DMS79 treated with DMSO at 0.1 percent for 48 hours (cell line): ENCODE data around the gene WDR90.
A peak's percentile ranks its signal among the peaks of the same experiment; 100 is the strongest.

Experiments
- DNase-seq: peaks from one replicate; lab custom pipeline; 2025; lab: John Stamatoyannopoulos, UW

WDR90 gene

DNA sequence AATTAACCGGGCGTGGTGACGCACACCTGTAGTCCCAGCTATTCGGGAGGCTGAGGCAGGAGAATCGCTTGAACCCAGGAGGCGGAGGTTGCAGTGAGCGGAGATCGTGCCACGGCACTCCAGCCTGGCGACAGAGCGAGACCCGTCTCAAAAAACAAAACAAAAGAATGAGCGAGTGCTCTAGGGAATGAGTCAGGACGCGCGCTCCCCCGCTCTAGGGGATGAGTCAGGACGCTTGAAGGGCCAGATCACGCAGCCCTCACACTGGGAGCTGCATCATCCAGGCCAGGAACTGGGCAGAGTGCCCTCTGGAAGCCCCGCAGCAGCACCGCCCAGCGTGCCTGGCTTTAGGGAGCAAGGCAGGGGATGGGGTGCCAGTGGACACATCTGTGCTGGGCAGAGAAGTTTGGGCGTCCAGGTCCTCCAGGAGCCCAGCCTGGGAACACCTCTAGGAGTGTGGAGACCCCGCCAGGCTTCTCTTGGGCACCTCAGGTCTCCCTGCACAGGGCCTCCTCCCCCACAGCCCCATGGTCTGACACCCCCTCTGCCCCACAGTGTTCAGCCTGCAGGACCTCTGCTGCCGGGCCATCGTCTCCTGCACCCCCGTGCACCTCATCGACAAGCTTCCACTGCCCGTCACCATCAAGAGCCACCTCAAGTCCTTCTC, 22.2 kb upstream of the WDR90 start:
- DNase-seq = no peak

DNA sequence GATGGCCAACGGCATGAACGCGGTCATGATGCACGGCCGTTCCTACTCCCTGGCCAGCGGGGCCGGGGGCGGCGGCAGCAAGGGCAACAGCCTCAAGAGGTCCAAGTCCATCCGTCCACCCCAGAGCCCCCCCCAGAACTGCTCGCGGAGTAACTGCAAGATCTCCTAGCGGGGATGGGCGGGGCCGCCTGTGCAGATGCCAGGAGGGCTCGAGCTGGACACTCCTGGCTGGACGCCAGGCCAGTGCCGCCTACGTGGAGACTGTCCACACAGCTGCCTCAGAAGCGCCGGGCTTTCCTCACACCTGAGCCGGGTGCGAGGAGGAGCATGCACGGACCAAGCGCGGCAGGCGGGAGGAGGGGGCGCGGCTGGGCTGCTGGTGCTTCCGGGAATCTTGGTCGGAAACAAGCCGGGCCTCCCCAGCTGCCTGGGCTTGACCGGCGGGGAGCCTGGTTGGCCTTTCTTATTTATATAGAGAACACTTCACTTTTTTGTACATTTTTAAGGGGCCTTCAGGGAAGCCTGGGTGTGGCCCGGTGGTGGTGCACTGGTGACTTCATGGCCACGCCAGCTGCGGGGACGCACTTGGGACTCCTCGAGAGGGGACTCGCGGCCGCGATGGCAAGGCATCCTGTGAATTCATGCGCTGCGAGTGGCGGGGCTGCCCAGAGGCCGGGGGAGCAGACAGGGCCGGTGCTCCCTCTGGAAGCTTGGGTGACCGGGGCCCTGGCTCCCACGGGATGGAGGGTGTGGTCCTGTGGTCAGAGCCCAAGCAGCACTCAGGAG, 21.5 kb upstream of the WDR90 start:
- no peak for DNase-seq

DNA sequence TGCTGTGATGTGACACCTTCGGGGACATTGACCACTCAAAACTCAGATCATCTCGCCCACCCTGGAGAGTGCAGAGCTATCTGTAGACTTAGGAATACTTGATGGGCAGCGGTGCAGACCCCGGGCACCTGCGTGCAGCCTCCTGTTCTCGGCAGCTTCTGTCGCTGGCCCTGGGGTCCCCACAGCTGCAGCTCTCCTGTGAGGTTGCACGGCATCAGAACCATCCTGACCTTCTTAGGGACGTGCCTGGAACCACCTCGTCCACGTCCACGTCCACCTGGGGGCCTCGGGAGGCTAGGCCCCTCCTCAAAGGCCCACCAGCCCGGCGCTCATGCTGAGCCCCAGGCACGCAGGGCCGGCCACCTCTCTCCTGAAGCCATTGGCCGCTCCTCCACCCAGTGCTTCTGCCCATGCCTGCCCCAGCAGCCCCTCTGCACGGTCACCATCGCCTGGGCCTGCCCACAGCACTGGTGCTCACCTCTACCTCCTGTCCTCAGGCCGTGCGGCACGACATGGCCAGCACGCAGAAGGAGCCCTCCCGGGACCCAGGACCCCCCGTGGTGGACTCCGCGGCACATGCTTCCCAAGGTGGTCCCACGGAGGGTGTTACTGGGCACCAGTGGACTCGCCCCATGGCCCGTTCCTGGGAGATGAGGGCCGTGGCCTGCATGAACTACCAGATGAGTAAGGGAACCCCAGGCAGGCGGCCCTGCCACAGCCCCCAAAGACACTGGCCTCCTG, 20.7 kb upstream of the WDR90 start:
- DNase-seq = no peak

DNA sequence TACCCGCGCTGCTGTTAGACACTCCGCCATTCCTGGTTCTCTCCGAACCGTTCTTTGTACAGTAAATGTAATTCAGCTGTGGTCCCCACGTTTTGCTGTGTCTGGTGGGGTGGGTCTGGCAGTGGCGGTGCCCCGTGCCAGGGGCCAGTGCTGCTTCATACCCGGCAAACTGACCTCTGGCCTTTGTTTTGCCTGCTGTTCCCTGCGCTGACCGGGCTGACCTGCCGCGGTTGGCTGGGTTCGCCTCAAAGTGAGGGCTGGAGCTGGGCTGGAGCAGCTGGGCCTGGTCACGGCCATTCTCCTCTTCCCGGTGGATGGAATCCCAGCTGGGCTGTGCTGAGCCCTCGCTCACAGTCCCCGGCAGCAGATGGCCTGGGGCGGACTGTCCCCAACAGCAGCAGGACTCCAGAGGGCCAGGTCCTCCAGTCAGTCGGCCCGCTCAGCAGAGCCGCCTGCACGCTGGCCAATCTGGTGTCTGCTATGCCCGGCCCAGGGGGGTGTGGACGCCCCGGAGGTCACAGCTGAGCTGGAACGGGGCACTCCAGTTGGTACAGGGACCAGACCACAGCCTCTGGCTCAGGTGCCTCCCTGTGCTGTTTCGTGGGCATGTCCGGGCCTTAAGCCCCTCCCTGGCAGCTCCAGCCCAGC, 19.9 kb upstream of the WDR90 start:
- DNase-seq = no peak

DNA sequence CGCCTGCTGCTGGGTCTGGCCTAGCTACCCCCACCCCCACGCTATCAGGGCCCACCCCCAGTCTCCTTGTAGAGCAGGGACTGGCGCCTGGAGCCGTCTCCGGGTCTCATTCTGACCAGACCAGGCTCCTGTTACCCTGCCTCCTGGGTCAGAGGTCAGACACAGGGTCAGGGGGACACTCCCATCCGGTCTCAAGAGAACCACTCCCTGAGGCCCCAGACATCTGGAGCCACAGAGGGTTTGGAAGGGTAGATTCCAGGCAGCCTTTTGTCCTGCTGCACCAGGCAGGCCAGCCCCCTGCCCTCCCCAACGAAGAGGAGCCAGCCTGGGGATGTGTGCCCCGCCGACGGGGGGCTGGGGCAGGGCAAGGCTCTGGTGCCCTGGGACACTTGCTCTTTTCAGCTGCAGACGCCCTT, 19.3 kb upstream of the WDR90 start:
- no peak for DNase-seq

DNA sequence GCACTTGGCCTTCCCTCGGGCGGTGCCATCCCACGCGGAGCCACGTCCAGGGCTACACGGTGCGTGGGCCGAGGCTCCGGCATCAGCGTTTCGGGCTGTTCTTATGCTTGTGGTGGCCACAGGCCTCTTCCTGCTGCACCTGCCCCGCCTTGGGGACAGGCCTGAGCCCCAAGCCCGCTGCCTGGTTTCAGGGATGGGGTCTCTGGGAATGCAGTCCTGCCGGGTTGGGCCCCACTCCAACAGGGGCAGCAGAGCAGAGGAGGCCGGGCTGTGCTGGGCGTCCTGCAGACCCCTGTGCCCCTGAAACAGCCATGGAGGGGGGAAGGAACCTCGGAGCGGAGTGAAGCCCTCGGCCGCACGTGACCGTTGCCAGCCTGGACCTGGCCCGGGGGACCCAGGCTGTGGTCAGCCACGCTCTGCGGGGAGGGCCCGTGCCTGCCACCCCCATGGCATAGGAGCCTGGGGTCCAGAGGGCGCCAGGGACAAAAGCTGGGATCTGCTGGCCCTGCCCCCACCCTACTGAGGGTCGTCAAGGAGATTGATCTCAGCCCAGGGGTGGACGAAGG, 18.8 kb upstream of the WDR90 start:
- DNase-seq = no peak

DNA sequence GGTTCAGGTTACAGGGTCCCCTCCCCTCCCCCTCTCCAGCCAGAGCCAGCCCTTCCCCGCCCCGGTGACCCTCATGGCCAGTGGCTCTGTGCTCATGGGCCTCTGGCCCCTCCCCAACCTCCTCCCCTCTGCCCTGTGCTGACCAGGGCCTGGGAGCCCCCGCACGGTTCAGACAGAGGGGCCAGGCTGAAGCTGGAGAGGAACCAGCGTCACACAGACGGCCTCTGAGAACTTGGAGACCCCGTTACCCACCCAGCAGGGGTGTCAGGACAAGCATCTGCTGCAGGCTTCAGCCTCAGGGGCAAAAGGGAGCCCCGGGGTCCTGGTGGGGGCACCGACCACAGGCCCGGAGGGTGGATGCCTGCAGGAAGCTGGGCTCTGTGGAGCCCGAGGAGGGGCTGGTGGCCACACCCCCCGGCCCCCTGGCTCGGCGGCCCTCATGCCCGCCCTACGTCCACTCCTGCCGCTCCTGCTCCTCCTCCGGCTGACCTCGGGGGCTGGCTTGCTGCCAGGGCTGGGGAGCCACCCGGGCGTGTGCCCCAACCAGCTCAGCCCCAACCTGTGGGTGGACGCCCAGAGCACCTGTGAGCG, 18.3 kb upstream of the WDR90 start, which contains the start of gene WFIKKN1:
Gene WFIKKN1 (plus strand): TSS at position 171 of the 591 bp plus-strand sequence. CDS start 269 bp downstream, at position 440.
- DNase-seq = no peak

DNA sequence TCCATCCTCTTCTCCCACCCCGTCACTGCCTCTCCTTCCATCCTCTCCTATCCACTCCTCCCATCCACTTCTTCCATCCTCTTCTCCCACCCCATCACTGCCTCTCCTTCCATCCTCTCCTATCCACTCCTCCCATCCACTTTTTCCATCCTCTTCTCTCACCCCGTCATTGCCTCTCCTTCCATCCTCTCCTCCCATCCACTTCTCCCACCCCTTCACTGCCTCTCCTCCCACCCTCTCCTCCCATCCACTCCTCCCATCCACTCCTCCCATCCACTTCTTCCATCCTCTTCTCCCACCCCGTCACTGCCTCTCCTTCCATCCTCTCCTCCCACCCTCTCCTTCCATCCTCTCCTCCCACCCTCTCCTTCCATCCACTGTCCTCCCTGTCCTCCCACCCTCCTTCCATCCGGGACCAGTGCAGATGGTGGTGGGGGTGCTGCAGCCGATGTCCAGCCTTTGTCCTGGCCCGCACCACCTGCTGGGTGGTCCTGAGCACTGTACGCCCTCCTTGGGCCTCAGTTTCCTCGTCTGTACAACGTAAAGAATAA, 17.3 kb upstream of the WDR90 start:
- no peak for DNase-seq

DNA sequence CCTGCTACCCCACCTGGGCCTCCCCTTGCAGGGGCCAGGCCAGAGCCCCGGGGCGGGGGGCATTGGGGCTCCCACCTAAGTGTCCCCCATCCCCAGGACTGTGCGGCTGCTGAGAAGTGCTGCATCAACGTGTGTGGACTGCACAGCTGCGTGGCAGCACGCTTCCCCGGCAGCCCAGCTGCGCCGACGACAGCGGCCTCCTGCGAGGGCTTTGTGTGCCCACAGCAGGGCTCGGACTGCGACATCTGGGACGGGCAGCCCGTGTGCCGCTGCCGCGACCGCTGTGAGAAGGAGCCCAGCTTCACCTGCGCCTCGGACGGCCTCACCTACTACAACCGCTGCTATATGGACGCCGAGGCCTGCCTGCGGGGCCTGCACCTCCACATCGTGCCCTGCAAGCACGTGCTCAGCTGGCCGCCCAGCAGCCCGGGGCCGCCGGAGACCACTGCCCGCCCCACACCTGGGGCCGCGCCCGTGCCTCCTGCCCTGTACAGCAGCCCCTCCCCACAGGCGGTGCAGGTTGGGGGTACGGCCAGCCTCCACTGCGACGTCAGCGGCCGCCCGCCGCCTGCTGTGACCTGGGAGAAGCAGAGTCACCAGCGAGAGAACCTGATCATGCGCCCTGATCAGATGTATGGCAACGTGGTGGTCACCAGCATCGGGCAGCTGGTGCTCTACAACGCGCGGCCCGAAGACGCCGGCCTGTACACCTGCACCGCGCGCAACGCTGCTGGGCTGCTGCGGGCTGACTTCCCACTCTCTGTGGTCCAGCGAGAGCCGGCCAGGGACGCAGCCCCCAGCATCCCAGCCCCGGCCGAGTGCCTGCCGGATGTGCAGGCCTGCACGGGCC, 16.5 kb upstream of the WDR90 start:
- no peak for DNase-seq

DNA sequence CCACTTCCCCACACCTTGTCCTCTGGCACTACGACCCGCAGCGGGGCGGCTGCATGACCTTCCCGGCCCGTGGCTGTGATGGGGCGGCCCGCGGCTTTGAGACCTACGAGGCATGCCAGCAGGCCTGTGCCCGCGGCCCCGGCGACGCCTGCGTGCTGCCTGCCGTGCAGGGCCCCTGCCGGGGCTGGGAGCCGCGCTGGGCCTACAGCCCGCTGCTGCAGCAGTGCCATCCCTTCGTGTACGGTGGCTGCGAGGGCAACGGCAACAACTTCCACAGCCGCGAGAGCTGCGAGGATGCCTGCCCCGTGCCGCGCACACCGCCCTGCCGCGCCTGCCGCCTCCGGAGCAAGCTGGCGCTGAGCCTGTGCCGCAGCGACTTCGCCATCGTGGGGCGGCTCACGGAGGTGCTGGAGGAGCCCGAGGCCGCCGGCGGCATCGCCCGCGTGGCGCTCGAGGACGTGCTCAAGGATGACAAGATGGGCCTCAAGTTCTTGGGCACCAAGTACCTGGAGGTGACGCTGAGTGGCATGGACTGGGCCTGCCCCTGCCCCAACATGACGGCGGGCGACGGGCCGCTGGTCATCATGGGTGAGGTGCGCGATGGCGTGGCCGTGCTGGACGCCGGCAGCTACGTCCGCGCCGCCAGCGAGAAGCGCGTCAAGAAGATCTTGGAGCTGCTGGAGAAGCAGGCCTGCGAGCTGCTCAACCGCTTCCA, 15.7 kb upstream of the WDR90 start:
- no peak for DNase-seq

DNA sequence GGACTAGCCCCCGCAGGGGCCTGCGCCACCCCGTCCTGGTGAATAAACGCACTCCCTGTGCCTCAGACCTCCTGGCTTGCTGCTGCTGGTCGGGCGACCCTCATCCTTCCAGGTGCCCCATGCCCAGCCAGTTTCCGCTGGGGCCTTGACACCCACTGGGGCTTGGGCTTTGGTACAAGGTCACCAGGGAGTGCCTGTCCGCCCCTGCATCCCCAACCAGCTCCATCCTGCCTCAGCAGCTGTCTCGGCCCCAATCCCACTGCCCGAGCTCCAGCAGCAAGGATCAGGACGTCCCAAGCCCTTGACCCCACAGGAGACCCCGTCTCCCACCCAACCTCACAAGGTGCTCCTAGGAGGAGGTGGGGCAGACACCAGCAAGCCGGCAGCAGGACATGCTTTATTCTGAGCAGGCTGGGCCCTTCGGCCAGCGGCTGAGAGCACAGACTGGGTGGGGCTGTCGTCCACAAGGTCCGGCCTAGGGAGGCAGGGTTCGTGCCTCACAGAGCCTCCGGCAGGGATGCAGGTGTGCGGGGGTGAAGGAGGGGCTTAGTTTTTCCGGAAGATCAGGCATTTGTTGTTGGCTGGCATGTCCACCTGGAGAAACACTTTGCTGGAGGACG, 15.0 kb upstream of the WDR90 start:
- DNase-seq = no peak

DNA sequence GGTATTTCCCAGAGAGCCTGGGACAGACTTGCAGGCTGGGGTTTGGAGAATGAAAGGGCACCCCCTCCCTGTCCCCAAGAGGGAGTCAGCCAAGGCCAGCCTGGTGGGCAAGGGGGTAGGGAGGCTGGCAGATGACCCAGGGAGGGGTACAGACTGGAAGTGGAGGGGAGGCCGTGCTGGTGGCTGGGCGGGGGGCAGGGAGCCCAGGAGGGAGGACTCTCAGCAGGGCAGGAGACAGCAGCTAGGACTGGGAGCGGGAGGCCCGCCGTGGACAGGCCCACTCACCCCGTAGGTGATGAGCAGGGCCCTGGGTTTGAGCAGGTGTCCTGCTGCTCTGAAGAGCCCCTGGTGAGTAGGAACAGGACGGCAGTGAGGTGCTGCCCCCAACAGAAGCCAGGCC, 14.2 kb upstream of the WDR90 start:
- no peak for DNase-seq

DNA sequence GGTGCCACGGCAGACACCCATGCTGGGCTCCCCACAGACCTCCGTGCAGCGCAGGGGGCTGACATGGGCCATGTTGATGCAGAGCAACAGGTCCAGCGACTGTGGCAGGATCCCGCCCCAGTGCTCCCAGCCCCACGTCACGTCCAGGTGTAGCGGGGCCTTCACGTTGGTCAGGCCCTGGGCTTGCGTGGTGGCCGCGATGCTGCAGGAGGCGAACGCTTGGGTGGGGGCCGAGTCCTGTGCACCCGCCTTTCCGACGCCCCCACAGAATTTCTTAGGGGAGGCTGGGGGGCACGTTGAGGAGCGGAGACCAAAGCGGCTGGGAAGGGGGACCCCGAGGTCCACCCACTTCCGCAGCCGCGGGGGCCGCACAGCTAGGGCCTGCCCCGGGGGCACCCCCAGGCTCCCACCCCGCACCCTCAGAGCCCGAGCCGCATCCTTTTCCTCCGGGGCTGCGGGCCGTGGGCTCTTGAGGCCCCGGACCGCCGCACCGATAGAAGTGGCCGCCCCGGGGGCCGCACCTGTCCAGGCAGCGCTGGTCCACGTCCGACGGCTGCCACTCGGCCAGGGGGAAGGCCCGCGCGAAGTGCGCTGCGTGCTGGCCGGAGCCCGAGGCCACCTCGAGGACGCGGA, 13.5 kb upstream of the WDR90 start:
- no peak for DNase-seq

DNA sequence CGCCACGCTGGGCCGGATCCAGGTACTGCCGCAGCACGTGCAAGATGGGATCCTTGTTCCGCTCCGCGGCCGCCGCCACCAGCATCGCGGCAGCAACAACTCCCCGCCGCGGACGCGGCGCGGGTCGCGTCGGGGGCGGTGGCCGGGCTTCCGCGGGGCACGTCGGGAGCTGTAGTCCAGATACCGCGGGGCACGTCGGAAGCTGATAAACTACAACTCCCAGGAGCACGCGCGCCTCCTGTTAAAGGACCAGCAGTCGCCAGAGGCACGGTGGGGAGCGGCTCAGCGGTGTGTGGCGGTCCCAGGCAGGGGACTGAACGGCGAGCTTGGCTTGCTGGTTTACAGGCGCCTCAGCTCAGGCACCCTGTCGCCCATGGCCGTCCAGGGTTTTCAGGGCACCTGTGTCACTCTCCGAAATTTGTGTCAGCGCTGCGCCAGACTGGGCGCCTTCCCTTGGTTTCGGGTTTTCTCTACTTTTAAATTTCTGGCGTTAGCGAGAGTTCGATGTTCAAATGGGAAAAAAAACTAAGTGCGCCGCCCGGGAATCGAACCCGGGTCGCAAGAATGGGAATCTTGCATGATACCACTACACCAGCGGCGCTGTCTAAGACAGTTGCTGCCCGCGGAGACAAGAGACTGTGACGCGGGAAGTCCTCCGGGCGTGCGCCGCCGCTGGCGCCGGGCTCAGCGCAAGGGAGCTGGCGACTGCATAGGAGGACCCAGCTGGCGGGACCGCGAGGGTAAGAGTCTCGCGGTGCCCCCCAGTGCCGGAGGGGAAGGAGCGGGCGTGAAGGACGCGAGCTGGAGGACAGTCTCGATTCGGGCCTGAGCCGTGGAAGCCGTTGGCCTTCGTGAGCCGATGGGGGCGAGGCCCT, 12.7 kb upstream of the WDR90 start, which contains the start of gene METTL26:
Gene METTL26 (minus strand): TSS at position 100 of the 875 bp plus-strand sequence. CDS start 15 bp downstream, at position 85.
- peak; percentile 84 for DNase-seq

DNA sequence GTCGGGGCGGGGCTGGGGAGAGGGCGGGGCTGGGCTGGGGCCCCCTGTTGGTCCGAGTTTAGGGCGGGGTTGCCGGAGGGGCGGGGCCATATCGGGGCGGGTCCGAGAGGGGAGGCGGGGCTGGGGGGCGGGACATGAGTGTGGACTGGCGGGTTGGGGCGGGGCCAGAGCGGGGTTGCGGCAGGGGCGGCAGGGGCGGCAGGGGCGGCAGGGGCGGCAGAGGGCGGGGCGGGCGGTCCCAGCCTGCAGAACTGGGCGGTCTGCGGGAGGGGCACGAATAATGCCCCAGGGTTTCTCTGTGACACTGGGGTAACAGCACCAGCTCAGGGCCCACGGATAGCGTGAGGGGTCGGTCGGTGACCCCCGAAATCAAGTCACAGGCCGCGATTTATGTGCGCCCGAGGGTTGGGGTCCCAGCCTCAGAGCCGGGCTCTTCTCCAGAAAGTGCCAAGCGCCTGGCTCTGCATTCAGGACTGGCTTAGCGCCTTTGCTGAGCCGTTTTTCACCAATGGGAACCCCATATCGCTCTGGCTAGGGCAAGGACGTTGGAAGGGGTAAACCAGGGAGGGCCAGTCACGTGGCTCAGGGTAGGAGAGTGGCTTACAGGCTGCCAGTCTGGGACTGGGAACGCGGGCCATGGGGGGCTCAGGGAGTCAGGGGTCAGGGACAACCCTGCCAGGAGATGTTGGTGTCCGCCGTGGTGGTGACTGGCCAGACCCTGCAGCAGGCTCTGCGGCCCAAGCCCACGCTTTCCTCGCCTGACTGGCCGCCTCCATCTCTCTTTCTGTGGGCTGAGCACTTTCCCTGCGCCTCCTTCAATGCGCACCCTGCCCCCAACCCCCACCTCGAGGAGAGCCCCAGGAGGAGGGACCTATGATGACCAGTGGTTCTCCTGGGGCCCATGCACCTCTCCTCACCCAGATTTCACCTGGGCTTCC, 11.8 kb upstream of the WDR90 start:
- peak; percentile 53 for DNase-seq

DNA sequence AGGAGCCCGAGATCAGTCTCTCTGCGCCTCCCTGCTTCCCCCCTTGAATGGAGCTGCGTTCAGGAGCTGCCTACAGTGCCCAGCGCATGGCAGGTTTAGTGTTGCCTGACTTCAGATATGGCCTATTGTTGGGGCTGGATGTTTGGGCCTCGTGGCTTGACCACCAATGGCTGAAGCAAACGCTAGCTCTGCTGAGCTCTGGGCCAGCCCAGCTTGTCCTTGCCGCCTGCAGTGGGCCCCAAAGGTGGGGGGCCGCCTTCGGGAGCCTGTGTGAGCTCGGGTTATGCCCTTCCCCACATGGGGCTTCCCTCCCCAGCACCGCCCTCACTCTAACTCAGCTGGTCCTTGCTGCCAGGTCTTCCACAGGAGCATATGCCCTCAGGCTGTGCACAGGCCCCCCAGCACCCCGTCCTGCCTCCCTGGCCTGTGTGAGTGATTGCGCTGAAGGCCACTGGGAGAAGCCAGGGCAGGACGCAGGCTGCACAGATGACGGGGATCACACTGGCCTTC, 11.1 kb upstream of the WDR90 start:
- no peak for DNase-seq
